HTERT RPE-1 (cell line): Measurements from ENCODE around the gene C4orf50.

ENCODE experiments used
- in situ Hi-C: fragments of 300-500 bp; cut with MboI; formaldehyde crosslinking; loops from 4 replicates; pipeline ENCODE4 v1.14.3; 2020; ENCODE audit warnings: low sequenced_read_pairs

C4orf50 gene

DNA sequence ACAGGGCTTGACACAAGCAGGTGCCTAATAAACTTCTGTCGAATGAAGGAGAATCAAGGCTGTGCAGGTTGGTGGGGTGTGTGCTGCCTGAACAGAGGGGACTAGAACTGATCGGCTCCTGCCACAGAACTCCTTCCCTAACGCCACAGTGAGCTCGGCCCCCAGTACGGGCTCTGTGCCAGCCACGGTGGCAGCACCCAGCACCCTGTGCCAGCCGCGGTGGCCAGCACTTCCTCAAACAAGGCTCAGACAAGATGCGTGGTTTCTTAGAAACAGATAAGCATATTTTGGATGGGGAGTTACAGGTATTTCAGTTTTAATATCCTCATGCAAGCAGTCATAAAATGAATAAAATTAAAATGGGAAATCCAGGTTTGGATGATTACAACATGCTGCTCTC lies 26.0 kb upstream of the C4orf50 start:
- in situ Hi-C loops = no loop called here

DNA sequence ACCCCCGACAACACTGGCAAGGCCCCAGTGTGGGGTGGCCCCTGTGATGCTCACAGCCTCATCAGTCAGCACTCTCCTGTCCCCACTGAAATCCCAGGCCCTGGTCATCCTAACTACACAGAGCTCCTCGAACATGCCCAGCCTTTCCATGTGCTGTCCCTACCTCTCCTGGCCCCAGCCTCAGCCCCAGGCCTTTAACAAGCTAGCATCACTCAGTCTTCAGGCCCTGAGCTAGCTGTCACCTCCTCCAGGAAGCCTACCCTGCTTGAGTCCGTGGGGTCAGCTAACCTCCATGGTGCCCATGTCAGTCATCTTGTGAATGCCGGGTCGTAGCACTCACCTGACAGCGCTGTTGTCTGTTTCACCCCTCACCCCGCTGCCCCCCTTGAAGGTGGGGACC lies 25.6 kb upstream of the C4orf50 start:
- in situ Hi-C loops = no loop called here

DNA sequence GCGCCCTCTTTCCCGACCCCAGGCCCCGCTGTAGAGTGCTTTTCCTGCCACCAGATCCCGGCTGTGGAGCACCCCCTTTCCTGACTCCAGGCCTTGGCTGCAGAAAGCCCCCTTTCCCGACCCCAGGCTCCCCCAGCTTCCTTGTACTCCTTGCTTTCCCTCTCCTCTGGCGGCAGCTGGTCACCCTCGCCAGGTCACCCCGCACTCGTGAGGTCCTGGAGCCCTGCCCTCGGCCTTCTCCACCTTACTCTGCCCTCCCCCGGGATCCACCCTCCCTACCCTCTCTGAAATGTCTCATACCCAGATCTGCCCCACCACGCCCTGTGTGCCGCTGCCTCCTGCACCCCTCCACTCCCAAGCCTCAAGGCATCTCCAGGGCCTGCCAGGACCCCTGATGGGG lies 25.0 kb upstream of the C4orf50 start:
- in situ Hi-C loops = no loop called here

DNA sequence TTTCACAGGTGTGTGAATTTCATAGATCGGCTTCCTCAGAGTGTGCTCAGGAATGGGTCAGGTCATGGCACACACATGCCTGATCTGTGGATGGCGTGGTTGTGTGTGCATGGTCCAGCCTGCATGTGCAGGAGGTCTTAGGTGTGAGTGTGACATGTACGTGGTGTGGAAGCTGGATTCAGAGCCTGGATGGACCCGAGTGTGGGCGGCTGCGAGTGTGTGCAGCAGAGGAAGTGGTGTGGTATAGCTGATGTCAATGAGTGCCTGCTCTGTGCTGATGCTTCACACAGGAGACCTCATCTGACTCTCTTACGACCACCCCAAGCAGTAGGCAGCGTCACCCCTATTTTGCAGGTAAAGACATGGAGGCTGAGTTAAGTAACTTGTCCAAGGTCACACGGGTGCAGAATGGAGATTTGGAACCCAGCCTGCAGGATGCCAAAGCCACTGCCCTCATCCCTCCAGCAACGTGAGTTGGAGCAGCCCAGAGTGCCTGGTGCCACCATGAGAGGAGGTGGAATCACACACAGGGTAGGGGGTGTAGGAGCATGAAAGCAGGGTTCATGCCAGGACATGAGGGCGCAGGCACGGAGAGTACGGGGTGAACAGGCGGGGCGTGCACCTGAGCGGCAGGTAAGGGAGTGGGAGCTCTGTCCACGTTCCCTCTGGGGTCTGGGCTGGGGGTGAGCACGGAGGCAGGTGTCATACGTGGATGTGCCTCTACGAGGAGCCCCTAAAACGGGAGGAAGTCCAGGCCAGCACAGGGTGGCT lies 24.2 kb upstream of the C4orf50 start:
- in situ Hi-C loops = no loop called here

DNA sequence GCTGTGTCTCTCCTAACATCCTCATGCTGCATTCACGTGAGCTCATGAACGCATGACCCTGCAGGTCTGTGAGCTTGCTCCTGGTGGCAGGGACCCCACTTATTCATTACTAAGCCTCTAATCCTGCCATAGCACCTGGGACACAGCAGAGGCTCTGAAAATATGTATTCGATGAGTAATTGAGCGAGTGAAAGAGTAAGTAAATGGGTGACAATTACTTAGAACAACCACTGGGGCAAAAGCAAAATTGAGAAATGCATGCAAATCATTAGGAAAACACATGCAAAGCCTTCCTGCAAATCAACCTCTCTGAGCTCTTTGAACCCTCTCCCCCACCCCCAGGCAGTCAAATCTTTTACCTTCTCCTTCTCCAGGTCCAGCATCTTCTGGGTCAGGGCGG lies 23.6 kb upstream of the C4orf50 start:
- in situ Hi-C loops = no loop called here

DNA sequence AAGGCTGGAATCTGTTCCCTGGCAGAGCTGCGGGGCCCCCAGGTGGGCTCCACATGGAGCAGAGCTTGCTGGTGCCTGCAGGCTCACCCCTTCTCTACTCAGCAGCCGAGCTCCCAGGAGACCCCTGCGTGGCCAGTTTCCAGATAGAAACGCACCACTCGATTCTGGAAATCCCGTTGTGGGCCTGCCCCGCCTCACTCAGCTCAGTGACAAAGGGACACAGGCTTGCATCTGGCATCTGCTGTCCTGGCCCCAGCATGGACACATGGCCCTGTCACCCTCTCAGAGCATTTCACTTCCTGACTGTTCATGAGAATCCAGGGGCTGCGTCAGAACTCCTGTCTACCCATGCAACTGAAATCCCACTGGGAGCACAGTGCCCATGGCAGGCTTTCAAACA lies 20.5 kb upstream of the C4orf50 start:
- in situ Hi-C loops = no loop called here

DNA sequence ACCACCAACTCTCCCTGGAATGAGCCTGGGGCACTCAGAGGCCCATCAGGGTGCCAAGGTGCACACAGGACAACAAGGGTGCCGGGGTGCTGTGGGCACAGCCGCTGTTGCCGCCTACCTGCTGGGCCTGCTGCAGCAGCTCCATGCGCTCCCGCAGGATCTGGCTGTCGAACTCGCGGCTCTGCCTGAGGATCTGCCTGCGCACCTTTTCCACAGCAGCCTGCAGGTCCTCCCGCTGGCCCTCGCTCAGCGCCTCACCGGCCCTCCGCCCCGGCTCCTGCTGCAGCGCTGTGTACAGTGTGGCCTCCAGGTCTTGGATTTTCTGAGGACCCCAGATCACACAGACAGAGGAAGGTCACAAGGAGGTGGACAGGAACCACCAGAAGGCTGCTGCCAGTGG lies 17.6 kb upstream of the C4orf50 start:
- in situ Hi-C loops = no loop called here

DNA sequence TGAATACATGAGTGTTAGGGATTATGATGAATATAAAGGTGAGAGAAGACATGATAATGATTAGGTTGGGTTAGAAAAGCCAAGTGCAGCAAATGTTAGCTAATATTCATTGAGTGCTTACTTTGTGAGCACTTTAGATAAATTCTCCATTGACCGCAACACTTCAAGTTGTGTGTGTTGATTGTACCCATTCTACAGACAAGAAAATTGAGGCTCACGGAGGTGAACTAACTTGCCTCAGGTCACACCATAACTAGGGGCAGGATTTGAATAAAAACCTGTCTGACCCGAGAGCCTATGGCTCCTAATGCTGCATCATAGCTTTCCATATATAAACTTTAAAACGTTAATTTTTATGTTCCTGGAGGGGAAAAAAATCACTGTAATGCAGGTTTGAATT lies 15.2 kb upstream of the C4orf50 start:
- in situ Hi-C loops = no loop called here

DNA sequence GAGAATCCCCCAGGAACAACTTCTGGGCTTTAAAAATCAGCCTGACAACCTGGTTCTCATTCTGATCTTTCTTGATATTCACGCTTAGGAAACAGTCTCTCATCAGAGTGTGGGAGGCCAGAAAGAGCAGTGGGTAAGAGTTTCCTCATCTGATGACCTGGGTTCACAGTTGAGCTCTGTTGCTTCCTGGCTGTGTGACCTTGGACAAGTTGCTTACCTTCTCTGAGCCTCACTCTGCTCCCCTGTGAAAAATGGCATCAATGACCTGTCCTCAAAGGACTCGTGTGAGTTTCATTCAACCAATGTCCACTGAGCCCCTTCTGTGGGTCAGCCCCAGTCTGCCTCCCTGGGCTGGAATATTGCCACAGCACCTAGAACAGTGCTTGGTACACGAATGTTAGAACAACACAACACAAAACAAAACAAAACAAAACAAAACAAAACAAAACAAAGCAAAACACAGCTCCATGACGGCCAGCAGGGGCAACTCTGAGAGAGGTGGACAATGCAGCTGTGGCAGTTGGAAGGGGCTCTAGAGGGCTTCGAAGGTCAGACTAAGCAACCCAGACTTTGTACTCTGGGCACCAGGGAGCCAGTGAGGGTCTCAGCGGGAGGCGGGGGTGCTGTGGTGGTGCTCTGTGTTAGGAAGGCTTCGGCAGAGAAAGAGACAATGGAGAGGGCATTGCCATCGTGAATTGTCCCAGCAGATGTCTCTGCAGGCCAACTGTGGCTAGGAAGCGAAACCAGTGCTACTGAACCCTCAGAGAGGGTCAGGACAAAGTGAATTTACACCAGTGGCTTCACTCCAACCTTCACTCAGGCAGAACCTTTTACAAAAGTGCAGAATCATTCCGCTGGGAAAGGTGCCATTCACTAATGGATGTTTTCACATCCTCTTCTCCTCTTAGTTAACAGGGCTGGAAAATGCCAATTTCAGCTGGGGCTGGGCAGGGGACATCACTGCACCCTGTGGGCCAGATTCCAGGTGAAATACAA lies 14.3 kb upstream of the C4orf50 start:
- in situ Hi-C loops = no loop called here

DNA sequence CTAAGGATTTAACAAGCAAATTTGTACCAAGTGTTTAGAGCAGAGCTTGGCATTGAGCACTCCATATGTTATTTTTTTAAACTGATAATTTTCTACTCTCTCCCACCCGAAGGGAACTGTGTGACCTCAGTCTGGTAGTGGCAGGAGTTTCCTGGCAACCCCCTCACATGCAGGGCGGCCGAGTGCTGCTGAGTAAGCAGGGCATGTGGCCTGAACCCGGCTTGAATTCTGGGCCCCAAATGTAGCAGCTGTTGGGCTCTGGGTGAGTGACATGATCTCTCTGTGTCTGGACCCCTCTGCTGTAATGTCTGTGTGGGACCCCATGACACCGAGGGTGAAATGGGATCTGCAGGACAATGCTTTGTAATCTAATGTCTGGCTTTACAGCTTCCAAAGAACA lies 13.6 kb upstream of the C4orf50 start:
- in situ Hi-C loops = no loop called here

DNA sequence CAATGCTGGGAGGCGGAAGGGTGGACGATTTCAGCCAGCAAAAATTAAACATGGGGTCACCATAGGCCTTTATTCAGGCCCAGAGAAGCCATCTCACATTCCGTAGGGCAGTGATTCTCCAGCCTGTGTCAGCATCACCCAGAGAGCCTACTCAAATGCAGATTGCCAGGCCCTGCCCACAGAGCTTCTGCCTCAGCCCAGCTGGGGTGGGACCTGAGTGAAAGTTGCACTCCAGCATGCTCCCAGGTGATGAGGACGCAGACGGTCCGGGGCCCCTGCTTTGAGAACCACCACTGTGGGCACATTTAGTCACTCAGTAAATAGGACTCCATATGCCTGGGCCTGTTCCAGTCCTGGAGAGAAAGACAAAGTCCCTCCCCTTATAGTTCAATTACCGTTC lies 12.4 kb upstream of the C4orf50 start:
- in situ Hi-C loops = no loop called here

DNA sequence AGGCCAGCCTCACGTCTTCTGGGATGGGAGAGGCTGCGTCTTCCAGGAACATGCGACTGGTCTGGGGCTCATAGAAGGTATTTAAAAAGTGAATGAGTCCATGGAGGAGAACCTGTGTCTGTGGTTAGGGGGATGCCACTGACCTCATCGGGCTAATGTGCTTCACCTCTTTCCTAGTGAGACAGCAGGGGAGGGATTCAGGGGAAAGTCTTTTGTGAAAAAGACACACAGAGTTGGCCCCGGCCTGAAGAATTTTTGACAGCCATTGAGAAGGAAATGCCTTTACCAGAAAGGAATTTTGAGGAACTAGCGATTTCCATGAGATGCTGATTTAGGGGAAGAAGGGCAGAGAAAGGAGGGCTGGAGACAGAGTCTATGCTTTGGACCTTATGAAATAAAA lies 11.0 kb upstream of the C4orf50 start:
- in situ Hi-C loops = no loop called here

DNA sequence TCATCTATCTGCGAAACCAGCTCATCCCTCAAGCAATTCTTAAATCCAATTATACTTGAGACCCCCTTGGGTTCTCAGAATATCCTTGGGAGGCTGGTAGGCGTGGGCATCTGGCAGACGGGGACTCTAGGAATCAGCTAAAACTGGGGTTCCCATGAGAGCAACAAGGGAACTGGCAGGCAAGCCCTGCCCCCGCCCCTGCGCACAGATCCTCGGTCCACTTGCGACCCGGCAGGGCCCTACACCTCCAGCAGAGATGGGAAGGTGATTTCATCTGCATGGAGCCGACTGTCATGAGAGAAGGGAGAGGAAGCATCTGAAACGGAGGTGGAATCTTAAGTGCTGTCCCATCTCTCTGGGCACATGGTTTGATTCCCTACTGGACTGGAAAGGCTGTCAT lies 9.9 kb upstream of the C4orf50 start:
- in situ Hi-C loops = no loop called here

DNA sequence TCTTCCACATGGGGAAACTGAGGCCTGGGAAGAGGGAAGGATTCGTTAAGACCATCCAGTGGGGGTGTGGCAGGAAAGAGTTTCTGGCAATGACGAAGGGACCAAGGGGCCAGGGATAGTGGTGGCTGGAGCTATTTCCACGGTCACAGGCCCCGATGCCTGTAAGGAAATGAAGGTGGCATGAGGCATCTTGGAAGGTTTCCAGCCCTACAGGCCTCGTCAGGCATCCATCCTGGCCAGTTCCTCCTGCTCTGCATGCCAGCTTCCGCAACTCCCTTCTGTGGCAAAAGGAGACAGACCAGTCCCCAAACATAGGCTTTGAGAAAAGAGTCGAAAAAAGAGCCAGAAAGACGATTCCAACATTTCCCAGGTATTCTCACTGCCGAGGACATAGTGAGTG lies 9.2 kb upstream of the C4orf50 start:
- in situ Hi-C loops = no loop called here

DNA sequence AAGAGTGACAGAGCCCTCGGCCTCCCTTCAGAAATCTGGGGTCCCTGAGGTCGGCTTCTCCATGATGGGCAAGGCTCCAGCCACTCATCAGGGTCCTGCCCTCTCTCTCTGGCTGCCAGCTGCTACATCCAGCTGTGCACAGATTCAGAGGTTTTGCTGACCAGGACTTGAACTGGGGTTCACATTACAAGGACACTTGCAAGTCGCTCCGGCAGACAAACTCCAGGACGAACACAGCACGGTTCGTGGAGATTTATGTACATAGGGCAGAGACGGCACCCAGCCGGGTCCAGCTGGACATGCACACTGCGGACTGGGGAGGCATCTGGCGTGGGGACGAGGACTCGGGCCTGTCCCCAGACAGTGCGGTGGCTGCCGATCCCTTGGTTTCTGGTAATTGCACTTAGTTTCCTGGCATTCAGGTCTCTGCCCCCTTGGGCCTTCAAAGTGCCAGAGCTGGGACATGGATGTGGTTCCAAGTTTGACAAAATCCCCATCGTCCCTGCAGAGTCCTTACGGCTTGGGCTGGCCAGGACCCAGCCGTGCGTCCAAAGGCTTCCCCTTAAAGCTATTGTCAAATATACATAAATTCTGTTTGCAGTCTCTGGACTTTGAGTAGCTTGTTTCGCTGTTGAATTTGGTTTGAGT lies 6.2 kb upstream of the C4orf50 start:
- in situ Hi-C loops = no loop called here

DNA sequence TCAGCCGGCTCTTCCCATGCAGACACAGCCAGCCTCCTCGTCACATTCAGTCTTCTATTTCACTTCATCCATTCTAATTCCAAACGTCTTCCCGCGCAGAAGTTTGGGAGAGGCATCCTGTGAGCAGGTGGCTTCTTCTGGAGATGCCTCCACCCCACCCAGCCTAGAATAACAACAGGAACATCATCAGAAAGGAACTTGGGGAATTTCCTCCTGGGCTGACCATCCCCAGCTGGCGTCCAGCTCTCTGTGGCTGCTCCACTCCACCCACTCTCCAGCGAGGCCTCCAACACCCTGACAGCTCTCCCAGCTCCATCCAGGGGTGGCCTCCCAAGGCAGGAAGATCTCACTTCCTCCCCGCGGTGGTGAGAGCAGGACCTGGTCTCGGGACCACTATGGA lies 5.5 kb upstream of the C4orf50 start:
- in situ Hi-C loops = no loop called here

DNA sequence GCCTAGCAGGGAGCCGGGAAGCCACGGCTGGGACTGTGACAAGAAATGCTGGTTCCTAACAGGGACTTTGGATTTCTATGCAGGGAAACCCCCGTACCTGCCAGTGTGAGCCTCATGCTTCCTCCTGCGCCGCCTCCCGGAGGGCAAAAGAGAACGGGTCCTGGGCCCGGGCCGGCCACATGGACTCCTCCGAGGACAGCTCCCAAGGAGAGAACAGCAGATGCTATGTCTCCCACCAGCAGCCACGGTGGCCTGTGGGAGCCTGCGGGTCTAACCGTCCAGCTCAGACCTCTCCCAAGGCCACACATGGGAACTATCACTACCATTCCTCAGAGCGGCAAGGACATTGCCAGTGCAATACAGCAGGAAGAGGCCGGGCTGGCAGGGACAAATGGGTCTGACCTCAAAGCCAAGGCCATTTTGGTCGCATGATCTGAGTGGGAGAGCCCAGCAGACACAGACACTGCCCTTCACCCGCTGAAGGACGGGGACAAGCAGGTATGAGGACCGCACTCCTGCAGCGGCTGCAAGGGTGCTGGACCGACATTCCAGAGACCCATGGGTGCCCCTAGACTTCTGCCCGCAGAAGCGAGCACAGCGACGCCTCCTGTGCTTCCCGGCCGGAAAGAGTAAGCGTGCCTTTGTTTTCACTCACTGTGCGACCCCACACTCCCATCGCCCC lies 4.5 kb upstream of the C4orf50 start:
- in situ Hi-C loops = no loop called here

DNA sequence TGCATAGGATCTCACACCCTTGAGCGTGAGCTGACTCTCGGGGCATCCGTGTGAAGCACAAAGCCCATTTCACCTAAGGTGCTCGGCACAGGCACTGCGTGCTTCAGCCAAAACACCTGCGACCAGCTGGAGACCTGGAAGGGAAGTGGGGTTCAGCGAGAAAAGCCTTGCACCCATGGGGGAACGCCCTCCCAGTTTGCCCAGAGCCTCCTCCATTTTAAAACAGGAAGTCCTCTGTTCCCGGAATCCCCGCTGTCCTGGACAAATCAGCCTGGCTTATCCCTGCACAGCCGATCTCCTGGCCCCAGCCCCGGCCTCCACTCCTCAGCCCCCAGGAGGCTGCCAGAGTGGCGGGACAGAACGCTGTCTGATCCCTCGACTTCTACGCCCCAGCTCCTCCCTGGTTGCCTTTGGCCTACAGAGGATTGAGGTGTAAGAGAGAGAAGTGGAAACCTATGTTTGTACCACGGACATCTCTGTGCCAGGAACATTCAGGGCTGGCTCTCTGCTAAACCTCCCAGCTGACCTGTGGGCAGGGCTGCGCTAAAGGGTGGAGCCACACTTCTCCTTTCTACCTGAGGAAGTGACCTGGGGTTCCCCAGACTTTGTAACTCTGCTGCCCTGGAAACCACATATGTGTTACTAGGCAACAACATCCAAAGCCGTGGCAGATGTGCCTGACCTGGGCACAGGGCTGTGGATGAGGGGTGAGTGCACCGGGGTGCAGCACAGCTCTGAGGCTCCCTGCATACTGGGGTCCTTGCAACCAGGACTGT lies 3.8 kb upstream of the C4orf50 start:
- in situ Hi-C loops = no loop called here

DNA sequence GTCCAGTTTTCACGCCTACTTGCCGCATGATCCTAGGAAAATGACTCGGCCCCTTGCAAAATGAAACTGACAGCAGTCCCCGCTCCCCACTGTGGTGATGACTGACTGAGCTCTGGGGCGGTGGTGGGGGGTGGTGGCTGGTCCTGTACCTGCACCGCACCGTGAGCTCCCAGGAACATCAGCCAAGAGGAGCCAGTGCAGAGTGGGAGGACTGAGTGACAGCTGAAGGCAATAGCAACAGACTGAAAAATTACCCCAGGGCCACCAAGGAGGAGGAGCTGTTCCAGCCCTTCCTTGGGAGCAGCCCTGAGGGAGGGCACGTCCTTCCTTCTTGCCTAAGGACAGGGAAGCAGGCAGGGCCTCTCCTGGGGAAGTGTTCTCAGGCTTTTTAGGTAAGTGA lies 2.4 kb upstream of the C4orf50 start:
- in situ Hi-C loops = no loop called here
